Stimulated activated CD8-positive, alpha-beta memory T cell treated with anti-CD3 and anti-CD28 coated beads, Interleukin-4, amount 100 ng/mL, for 1 hour (primary cell): ENCODE data around the gene PTGES3.
"Not testable (repeated sequence)": the region's sequence is repeated elsewhere in the genome, so short reads cannot be mapped to it uniquely, and the experiment has no call there.

ENCODE experiments used
- DNase-seq, 2 donors: peaks; one replicate each; pipeline ENCODE4 v3.0.0-alpha.2; 2020; ENCODE audit warnings: low read depth in 2 of 2, low spot score in 1 of 2

PTGES3 gene

GRCh38 chr12:56688129-56688845, at the start of gene PTGES3:
Gene PTGES3 (minus strand): TSS chr12:56688284. CDS start chr12:56687999, 285 bp downstream.
- DNase-seq = peak; percentile 95

GRCh38 chr12:56728139-56728861, 40.2 kb upstream of the PTGES3 start:
- DNase-seq = no peak

GRCh38 chr12:56726196-56726675, 38.2 kb upstream of the PTGES3 start:
- DNase-seq = not testable (repeated sequence)

DNA sequence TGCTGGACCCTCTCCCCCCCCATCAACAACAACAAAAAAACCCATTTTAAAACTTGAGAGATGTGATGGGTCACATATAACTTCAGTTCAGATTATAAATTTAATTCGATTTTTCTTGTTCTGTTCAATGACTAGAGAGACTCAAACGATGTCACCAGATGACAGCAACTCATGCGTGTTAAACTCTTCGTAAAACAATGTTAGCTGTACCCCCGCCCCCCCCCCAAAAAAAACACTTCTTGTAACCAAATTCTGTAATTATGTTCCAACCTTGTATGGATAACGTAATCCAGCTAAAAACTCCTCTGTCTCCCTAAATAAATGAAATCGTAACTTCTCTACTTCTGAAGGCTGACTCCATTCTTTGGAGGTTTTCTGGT, 37.6 kb upstream of the PTGES3 start:
- DNase-seq = no peak

DNA sequence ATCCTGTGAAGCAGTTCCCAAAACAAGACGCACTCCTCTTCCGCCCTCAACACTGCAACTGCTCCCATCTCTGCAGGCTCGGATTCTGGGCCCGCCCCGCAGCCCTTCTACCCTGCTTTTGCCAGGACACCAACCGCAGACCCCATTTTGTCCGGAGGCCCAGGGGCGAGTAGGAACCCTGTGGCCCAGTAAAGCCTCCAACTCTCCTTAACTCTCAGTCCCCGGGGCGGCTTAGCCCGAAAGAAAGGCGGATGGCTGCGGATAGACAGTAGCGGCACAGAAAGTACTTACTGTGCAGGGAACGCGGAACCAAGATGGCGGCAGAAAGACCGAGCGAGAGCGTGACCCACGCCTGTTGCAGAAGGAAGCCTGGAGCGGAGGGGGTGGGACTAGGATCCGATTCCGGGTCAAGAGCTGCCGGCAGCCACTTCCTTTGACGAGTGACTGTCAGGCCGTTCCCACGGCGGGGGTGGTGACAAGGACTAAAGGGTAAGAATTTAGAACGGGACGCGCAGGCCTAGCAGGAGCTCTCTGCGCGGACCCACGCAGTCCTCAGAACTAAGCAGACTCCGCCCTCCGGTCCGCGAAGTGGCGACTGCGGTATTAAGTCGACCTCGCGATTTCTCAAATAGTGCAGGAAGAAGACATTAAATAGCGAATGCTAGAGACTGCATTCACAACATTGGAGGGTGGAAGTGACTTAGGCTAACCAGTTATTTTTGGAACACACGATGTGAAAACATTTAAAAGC, 37.1 kb upstream of the PTGES3 start, which contains the start of gene NACA:
Gene NACA (minus strand): TSS at position 328 of the 751 bp plus-strand sequence. CDS start 778 bp downstream, outside the sequence.
- DNase-seq = peak; percentile 91 to 97

- no peak for DNase-seq
Observed at GRCh38 chr12:56724701-56724971, 36.6 kb upstream of the PTGES3 start.

DNA sequence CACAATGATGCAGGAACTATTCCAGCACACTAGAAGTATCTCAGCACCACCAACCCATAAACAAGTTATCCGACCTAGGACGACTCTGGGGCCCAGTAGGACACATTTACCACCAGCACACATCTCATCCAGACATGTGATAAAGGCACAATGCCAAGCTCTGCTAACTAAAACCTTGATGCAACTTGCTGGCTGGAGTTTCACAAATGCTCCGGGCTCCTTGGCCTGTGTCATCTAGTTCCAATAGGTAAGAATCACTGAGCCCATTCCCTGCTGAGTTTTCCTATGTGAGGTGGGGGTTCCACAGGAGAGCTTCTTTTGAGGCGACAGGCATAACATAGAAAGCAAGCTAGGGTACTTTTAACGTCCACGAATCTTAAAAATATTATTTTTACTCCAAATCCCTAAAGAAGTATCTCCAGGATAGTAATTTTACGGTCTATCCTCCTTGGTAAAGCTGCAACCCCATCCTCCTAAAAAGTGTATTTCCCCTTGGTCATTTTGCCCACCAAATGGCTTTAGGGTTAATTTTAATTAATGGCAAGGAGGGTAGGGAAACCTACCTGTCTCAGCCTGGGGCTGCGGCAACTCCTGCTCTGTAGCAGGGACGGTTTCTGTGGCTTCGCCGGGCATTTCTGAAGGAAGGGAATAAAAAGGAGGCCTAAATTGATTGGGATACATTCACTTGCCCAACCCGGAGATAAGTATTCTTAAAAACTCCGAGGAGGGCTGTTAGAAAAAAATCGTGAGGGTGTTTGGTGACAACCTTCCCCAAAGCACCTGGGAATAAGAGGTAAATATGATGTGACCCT, 36.0 kb upstream of the PTGES3 start:
- DNase-seq = no peak

DNA sequence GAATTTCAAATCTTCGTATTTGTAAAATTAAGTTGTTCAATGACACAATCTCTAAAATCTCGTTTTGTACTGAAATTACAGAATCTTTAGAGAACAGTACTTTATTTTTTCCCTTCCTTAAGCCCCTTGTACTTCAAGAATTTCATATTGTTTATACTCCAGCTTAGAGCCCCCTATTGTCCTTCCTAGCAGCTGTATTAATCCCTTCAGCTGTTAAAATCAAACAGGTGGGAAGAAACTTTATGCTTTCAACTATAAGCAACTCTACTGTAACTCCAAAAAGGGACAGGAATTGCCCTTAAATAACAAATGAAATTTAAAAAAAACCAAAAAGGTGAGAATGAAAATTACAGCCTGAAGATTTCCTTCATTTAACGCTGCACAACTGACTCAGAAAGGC, 35.3 kb upstream of the PTGES3 start:
- no peak for DNase-seq

GRCh38 chr12:56722832-56723231, 34.7 kb upstream of the PTGES3 start:
- DNase-seq = no peak

DNA sequence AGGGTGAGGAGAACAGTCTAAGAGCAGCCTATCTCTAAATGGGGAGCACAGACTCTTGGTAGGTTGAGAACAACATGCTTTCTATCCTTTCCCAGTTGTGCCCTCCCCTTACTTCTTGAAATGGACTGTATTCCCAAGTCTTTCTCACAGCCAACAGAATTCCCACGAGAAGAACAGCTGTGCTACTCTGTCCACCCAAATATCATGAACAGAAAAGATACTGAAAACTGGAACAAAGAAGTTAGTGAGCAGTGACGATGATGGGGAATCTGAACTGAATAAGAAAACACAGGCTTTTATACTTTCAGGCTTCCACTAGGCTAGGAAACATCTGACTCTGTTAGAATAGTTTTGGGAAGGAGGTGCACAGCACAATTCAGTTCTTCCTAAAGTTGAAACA, 33.6 kb upstream of the PTGES3 start:
- DNase-seq = no peak

GRCh38 chr12:56721216-56721615, 33.1 kb upstream of the PTGES3 start:
- no peak for DNase-seq

DNA sequence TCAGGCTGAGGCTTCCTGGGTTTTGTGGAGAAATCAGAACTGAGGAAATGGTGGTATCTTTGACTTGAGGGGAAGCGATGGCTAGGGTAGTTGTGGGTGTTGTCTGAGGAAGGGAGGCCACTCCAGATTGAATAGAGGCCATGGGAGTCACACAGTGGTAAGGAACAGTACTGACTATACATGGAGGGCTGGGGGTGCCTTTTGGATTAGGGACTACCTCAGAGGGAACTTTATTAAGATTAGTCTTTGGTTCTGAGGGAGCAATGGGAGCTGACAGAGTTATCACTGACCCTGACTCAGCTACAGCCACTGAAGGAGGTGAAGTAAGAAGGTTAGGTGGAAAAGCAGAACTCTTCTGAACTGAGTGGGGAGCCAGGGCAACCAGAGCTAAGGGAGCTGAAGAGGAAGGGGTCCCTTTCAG, 32.7 kb upstream of the PTGES3 start:
- DNase-seq = no peak

GRCh38 chr12:56719056-56719455, 31.0 kb upstream of the PTGES3 start:
- DNase-seq = no peak

DNA sequence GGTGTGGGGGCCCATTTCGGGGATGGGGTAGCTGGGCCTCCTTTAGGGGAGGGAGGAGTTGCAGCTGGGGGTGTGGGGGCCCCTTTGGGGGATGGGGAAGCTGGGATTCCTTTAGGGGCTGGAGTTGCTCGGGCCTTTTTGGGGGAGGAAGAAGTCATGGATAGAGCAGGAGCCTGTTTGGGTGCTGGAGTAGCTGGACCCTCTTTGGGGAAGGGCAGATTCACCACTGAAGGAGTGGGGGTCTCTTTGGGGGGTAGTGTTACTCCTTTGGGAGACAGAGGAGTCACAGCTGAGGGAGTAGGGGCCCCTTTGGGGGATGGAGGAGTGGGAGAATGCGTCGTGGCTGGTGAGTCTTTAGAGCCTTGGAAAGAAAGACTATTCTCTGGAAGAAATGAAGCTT, 30.6 kb upstream of the PTGES3 start:
- DNase-seq = no peak

GRCh38 chr12:56718149-56718548, 30.1 kb upstream of the PTGES3 start:
- no peak for DNase-seq

- DNase-seq = no peak
Observed at GRCh38 chr12:56716933-56717880, 29.1 kb upstream of the PTGES3 start.

- no peak for DNase-seq
Observed at GRCh38 chr12:56716458-56716857, 28.4 kb upstream of the PTGES3 start.

GRCh38 chr12:56715798-56716197, 27.7 kb upstream of the PTGES3 start:
- no peak for DNase-seq

GRCh38 chr12:56714431-56714929, 26.4 kb upstream of the PTGES3 start:
- no peak for DNase-seq

GRCh38 chr12:56713345-56713744, 25.3 kb upstream of the PTGES3 start:
- no peak for DNase-seq
